Superior temporal gyrus (tissue), 1 donor: Measurements from ENCODE around the gene IRAK2.
"Not testable (repeated sequence)": the region's sequence is repeated elsewhere in the genome, so short reads cannot be mapped to it uniquely, and the experiment has no call there.

Experiments used
- DNase-seq: peaks from one replicate; pipeline ENCODE4 v3.0.0-alpha.2; 2016; ENCODE audit errors: extremely low spot score

Gene IRAK2

DNA sequence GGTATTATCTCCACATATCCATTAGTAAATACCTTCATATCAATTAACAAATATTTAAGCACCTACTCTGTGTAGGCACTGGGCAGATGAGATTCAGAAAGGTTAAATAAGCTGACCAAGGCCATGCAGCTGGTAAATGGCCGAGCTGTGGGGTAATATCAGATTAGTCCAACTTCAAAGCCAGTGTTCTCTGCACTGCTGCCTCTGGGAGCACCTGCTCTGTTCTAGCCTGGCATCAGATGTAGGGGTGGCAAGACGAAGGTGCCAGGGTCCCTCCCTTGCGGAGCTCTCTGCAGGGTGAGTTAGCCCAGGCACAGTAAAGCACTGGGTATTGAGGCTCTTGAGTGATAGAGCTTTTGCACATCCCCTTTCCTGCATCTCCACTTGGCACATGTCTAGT lies 89.0 kb downstream of the IRAK2 start:
- no peak for DNase-seq

DNA sequence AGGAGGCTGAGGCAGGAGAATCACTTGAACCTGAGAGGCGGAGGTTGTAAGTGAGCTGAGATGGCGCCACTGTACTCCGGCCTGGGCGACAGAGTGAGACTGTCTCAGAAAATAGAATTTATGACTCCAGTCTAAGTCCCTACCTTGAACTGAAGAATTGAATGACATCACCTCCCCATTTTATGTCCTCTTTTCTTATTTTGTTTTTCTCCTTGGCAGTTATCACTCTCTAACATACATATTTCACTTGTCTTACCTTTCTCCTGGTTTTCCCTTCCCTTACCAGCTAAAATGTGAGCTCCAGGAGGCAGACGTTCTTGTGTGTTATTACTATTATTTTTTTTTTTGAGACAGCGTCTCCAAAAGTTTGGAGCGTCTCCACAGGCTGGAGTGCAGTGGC lies 91.1 kb downstream of the IRAK2 start:
- no peak for DNase-seq

DNA sequence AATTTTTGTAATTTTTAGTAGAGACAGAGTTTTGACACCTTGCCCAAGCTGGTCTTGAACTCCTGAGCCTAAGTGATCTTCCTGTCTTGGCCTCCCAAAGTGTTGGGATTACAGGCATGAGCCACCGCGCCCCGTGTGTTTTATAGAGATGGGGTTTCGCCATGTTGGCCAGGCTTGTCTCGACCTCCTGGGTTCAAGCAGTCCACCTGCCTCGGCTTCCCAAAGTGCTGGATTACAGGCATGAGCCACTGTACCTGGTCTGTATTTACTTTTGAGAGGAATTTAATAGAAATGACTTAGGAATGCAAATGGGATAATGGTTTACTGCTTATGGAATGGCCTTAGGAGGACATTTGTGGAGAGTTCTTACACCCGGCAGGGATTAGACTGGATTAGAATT lies 94.3 kb downstream of the IRAK2 start:
- DNase-seq = no peak

DNA sequence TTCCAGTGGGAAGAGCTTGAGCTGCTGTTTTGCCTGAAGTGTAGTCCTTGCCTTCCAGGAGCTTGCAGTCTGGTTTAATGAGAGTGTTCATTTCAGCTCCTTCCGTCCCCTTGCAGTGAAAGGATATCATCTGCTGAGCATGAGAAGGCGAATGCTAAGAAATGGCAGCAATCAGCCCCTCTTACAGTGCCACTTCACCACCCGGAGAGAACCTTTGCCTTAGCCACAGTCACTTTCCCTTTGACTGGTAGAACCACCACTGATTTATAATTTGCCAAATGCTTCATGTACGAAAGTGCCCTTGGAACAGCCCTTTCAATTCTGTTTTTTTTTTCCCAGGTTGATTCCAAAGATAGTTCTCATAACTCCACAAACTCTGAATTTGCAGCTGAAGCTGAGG lies 95.1 kb downstream of the IRAK2 start:
- no peak for DNase-seq

DNA sequence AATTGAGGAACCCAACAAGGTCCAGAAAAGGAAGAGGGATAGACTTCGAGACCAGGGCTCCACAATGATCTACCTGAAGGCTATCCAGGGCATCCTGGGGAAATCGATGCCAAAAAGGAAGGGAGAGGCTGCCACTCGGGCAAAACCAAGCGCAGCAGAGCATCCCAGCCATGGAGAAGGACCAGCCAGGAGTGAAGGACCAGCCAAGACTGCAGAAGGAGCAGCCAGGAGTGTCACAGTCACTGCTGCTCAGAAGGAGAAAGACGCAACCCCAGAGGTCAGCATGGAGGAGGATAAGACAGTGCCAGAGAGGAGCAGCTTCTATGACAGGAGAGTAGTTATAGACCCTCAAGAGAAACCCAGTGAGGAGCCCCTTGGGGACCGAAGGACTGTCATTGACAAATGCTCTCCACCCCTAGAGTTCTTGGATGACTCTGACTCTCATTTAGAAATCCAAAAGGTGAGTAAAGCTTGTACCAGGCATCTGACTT lies 95.5 kb downstream of the IRAK2 start:
- no peak for DNase-seq

- no peak for DNase-seq
These were observed 97.3 kb downstream of the IRAK2 start for GRCh38 chr3:10262027-10262426.

DNA sequence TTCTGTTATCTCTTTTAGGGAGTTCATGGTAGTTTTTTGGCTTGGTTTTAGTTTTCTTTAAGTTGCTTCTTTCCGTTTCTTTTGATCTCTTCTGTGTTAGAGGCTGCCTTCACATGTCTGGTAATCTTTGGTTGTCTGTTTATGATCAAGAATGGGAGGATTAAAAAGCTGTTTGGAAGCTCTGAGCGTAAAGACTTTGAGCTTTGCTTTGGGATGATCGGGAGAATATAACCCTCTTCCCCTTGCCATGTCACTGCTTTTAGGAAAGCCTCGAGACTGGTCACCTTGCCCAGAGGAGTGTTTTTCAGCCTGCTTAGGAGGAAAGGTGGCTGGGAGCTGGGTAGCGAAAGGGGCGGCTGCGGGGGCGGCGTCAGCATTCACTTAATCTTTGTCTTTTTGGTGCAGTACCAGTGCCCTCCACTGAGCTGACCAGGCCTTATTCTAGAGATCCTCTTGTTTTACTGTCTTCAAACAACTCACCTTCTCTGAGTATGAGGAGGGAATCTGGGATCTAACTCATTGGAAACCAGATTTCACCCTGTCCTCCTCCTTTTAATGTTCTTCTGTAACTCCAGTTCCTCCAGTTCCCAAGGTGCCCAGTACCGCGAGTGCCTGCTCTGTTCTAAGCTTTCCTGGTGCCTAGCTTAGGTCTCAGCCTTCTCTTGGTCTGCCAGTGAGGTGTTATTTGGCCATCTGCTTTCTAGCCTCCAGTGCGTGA lies 99.1 kb downstream of the IRAK2 start:
- no peak for DNase-seq

GRCh38 chr3:10265833-10266232 lies 101.1 kb downstream of the IRAK2 start:
- DNase-seq = no peak

DNA sequence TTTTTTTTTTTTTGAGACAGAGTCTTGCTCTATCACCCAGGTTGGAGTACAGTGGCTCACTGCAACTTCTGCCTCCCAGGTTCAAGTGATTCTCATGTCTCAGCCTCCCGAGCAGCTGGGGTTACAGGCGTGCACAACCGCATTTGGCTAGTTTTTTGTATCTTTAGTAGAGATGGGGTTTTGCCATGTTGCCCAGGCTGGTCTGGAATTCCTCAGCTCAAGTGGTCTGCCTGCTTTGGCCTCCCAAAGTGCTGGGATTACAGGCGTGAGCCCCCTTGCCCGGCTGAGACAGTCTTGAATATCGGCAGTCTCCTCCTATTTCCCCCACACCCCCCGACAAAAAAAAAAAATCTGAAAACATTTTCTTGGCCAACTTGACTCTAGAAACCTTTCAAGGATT lies 102.2 kb downstream of the IRAK2 start:
- DNase-seq = not testable (repeated sequence)

DNA sequence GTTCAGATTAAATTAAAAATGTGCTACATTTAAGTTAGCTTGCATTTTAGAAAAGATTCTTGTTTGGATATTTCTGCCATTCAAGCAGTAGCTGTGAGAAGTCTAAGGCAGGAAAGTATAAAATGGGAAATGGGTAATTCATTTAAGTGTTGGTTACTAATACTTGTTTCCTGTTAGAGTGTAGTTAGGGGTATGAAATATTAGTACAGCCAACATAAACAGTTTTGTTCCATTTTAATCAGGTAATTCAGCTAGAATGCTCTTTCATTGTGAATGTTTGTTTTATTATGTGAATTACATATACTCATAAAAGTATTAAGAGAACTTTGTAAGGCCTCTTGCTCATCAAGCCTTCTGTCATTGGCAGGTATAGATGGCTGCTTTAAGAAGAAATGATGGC lies 103.4 kb downstream of the IRAK2 start:
- no peak for DNase-seq

DNA sequence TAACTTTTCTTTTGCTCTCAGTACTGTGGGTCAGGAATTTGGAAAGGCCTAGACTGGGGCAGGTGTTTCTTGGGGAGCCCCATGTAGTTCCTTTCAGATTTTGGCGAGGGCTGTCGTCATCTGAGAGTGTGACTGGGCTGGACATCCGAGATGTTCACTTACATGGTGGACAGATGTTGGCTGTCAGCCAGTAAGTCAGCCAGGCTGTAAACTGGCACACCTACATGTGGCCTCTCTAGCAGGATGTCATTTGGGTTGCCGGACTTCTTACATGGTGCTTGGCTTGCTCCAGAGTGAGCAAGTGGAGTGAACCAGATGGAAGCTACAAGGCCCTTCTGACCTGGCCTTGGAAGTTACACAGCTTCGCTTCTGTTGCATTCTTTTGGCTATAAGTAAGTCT lies 104.2 kb downstream of the IRAK2 start:
- no peak for DNase-seq

- no peak for DNase-seq
These were observed 104.7 kb downstream of the IRAK2 start for GRCh38 chr3:10269443-10269842.

DNA sequence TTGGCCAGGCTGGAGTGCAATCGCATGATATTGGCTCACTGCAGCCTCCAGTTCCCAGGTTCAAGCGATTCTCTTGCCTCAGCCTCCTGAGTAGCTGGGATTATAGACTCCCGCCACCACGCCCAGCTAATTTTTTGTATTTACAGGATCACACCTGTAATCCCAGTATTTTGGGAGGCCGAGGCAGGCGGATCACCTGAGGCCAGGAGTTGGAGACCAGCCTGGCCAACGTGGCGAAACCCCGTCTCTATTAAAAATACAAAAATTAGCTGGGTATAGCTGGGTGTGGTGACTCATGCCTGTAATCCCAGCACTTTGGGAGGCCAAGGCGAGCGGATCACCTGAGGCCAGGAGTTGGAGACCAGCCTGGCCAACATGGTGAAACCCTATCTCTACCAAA lies 107.8 kb downstream of the IRAK2 start:
- not testable (repeated sequence) for DNase-seq

DNA sequence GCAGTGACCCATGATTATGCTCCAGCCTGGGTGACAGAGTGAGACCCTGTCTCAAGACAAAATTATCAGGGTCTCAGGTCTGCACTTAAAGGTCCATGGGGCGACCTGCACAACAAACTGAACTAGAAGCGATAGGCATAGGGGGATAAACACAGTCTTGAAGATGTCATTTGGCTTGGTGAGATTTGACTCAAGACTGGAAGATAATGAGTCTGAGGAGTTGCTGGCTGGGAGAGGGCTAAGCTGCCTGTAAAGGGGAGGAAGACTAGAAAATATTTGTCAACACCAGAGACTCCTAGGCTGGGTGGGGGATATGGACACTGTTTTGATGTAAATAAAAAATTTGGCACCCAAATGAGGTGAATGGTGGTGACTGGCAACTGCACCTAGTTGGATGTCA lies 108.3 kb downstream of the IRAK2 start:
- no peak for DNase-seq

- peak; percentile 13 for DNase-seq
These were observed 109.1 kb downstream of the IRAK2 start for GRCh38 chr3:10273702-10274305.

GRCh38 chr3:10274601-10275000 lies 109.9 kb downstream of the IRAK2 start:
- DNase-seq = no peak

- no peak for DNase-seq
These were observed 112.5 kb downstream of the IRAK2 start for GRCh38 chr3:10277115-10277625.

GRCh38 chr3:10278501-10278900 lies 113.8 kb downstream of the IRAK2 start:
- DNase-seq = no peak

DNA sequence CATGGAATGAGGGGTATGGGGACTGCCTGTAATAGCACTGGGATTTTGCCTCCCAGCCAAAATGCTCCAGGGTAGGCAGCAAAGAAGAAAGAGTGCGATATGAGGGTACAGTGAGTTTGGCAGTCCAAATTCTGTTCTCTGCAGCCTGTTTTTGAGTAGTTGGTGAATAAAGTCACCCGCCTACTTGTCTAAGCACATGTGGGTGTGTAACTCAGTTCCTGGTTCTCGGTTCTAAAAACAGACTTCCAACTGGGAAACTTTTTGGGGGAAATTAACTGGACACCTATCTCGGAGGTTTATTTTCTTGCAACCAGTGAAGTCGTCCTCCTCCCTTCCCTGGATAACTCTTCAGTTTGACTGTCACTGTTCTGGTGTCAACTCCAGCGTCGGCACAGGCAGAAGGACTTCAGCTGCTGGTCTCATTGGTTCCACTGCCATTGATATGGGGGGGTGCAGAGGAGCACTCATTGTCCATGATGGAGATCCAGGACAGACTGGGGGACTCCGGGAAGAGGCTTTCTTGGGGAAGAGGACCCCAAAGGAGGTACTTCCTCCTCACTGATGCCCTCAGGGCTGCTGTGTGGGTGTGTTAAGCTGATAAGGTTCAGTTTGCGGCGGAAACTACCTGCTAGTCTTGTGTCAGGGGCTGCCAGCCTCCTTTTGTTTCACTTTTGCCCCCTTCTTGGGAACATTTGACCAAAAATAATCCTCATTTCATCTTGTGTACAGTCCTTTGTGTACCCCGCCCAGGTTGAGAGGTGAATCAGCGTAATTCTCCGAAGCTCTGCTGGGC lies 114.9 kb downstream of the IRAK2 start:
- peak; percentile 55 for DNase-seq

DNA sequence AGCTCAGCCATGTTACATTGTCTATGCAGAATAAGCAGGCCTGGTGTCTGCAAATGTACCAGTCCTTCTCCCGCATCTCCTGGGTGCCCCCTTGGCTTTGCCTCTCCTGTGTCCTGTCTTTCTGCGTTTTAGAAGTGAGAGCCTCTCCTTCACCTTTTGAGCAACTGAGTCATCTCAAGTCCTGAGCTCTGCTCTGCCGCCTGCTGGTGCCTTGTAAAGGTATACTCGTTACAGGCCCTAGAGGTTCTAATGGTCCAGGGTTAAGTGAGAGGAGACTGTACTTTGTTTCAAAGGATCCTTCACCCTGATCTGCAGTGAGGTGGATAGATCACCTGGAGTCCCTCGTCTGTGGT lies 115.4 kb downstream of the IRAK2 start:
- no peak for DNase-seq

GRCh38 chr3:10280571-10280970 lies 115.9 kb downstream of the IRAK2 start:
- DNase-seq = no peak

- DNase-seq = no peak
These were observed 117.2 kb downstream of the IRAK2 start for GRCh38 chr3:10281951-10282350.

GRCh38 chr3:10283638-10284037 lies 118.9 kb downstream of the IRAK2 start:
- no peak for DNase-seq
